T-cell (primary cell): Measurements from ENCODE around the gene ZIM2. TPM values are rescaled to one million over a fixed set of nuclear protein-coding genes. Genes with fewer than 3 reads are reported as not detected.

Source experiments
- ATAC-seq, 4 experiments: fragments of 200-7000 bp in 3 of 4; fragments of 150-1000 bp in 1 of 4; cut with Tn5 transposase; replicated peaks in 1 of 4; 1 replicate in 3 of 4; 2 replicates in 1 of 4; pipeline ENCODE4 v1.10.0; 2021; ENCODE audit warnings: moderate library complexity in 3 of 4, mild to moderate bottlenecking in 2 of 4, moderate number of reproducible peaks in 1 of 4
- CTCF ChIA-PET, 2 donors: fragments of 300-600 bp; sonication (Branson Sonifier 250); formaldehyde crosslinking; loops; one replicate each; lab custom pipeline; 2022; ENCODE audit warnings: antibody characterized with exemption in 2 of 2; lab: Charles Lee
- POLR2A ChIA-PET, 2 donors: fragments of 300-600 bp; sonication (Branson Sonifier 250); formaldehyde crosslinking; loops; one replicate each; lab custom pipeline; 2022; ENCODE audit warnings: antibody characterized with exemption in 2 of 2; lab: Charles Lee
- DNase-seq, 35 experiments: peaks; one replicate each; pipeline versions ENCODE4 v3.0.0 to v3.0.0-alpha.2; 2013 to 2023
- H3K27ac ChIP-seq: one replicate; pipeline ENCODE4 v1.5.1; 2013; ENCODE audit warnings: low read length
- H3K27me3 ChIP-seq, 2 experiments: replicated peaks in 1 of 2; 1 replicate in 1 of 2; 2 replicates in 1 of 2; pipeline versions ENCODE4 v1.6.1 to v1.7.0; 2013; ENCODE audit warnings: low read length in 1 of 2, mixed read lengths in 1 of 2; ENCODE audit not compliant: control insufficient read depth in 2 of 2, insufficient read depth in 2 of 2; ENCODE audit errors: extremely low read depth in 1 of 2
- H3K36me3 ChIP-seq, 2 donors: 1 replicate in 1 of 2; 2 replicates in 1 of 2; pipeline versions ENCODE4 v1.6.1 to v1.7.0; 2013; ENCODE audit warnings: low read length in 1 of 2; ENCODE audit not compliant: control insufficient read depth in 2 of 2, insufficient read depth in 1 of 2; ENCODE audit errors: extremely low read depth in 1 of 2
- H3K4me1 ChIP-seq, 2 experiments: 1 replicate in 1 of 2; 2 replicates in 1 of 2; pipeline versions ENCODE4 v1.6.1 to v1.7.0; 2013; ENCODE audit warnings: low read length in 2 of 2, mixed read lengths in 1 of 2; ENCODE audit not compliant: insufficient read depth in 2 of 2, control insufficient read depth in 1 of 2; ENCODE audit errors: extremely low read depth in 1 of 2
- H3K4me3 ChIP-seq, 2 donors: 1 replicate in 1 of 2; 2 replicates in 1 of 2; pipeline versions ENCODE4 v1.5.1 to v1.7.0; 2013; ENCODE audit warnings: mild to moderate bottlenecking in 2 of 2, low read length in 1 of 2, moderate library complexity in 1 of 2; ENCODE audit not compliant: control insufficient read depth in 1 of 2; ENCODE audit errors: extremely low read depth in 1 of 2
- H3K9me3 ChIP-seq: 2 replicates; pipeline ENCODE4 v1.7.0; 2013
- H3K27ac Mint-ChIP-seq, 2 donors: one replicate each; pipeline ENCODE4 v1.8.0; 2020 to 2021; ENCODE audit warnings: mild to moderate bottlenecking in 2 of 2, mixed read lengths in 2 of 2
- H3K27me3 Mint-ChIP-seq, 2 donors: one replicate each; pipeline ENCODE4 v1.8.0; 2021 to 2022; ENCODE audit warnings: mixed read lengths in 2 of 2
- H3K36me3 Mint-ChIP-seq: one replicate; pipeline ENCODE4 v1.8.0; 2021; ENCODE audit warnings: mixed read lengths
- H3K4me1 Mint-ChIP-seq, 3 donors: one replicate each; pipeline ENCODE4 v1.8.0; 2020 to 2022; ENCODE audit warnings: mixed read lengths in 3 of 3, mild to moderate bottlenecking in 1 of 3
- H3K4me3 Mint-ChIP-seq, 3 donors: one replicate each; pipeline ENCODE4 v1.8.0; 2020 to 2022; ENCODE audit warnings: mild to moderate bottlenecking in 3 of 3, mixed read lengths in 3 of 3, moderate library complexity in 3 of 3
- H3K9me3 Mint-ChIP-seq, 3 donors: one replicate each; pipeline ENCODE4 v1.8.0; 2020 to 2022; ENCODE audit warnings: mixed read lengths in 3 of 3
- whole genome bisulfite sequencing: methylation state at CpG from one replicate; pipeline ENCODE4 v1.1.5; 2013; ENCODE audit warnings: missing lambda C conversion rate; ENCODE audit not compliant: insufficient coverage; 5-methylcytosine and 5-hydroxymethylcytosine counted together
- total RNA-seq, 35 experiments: library from RNA in 6 of 35; stranded (reverse) in 6 of 35; fragments of 120-200 nt in 1 of 35; gene quantifications; one replicate each; pipeline versions ENCODE4 v1.2.1 to v1.2.4 and lab custom pipeline; 2013 to 2026

The ZIM2 gene
- total RNA-seq, 5 donors from 2014 or later (not counting 1 experiment from before 2014, with no cell fraction given) = not detected

- Histone ChIP-seq H3K9me3 (no peaks in the 10 kb centered on the region), H3K4me3 (no peak overlapping the region), H3K27me3 (no peaks in the 10 kb centered on the region), H3K4me1 (no peaks in the 10 kb centered on the region), H3K36me3 (no peaks in the 10 kb centered on the region), H3K27ac (no peak overlapping the region)
- H3K27me3 Mint-ChIP-seq = no peaks in the 10 kb centered on the region
- no peaks in the 10 kb centered on the region for H3K4me1 Mint-ChIP-seq
- DNase-seq (no peak), ATAC-seq (no peak)
- no peak overlapping the region for H3K27ac Mint-ChIP-seq
- no peak overlapping the region for H3K4me3 Mint-ChIP-seq
- WGBS = 75% methylated on average over 2 of the region's 6 CpGs
- ChIA-PET POLR2A (no interaction called here), CTCF (no interaction called here)
- no peaks in the 10 kb centered on the region for H3K36me3 Mint-ChIP-seq
- H3K9me3 Mint-ChIP-seq = peaks cover 24 to 45% (median 35%) of the 10 kb centered on the region in 3 donors
Observed at GRCh38 chr19:56829596-56829995, 10.9 kb downstream of the ZIM2 start.

- DNase-seq = no peak
- H3K36me3 ChIP-seq = no peaks in the 10 kb centered on the region
- H3K27me3 ChIP-seq = no peaks in the 10 kb centered on the region
- H3K4me3 Mint-ChIP-seq = no peak overlapping the region
- WGBS = no CpG with 5 or more reads among the region's 2 CpGs
- no peaks in the 10 kb centered on the region for H3K9me3 ChIP-seq
- ChIA-PET POLR2A (no interaction called here), CTCF (no interaction called here)
- no peaks in the 10 kb centered on the region for H3K4me1 Mint-ChIP-seq
- no peak overlapping the region for H3K4me3 ChIP-seq
- H3K27ac Mint-ChIP-seq = no peak overlapping the region
- H3K27me3 Mint-ChIP-seq = no peaks in the 10 kb centered on the region
- H3K4me1 ChIP-seq = no peaks in the 10 kb centered on the region
- ATAC-seq = no peak
- H3K27ac ChIP-seq = no peak overlapping the region
- peaks cover 15 to 49% (median 38%) of the 10 kb centered on the region in 3 donors for H3K9me3 Mint-ChIP-seq
- H3K36me3 Mint-ChIP-seq = no peaks in the 10 kb centered on the region
Observed at GRCh38 chr19:56827708-56828107, 12.8 kb downstream of the ZIM2 start.

- Histone ChIP-seq H3K27ac (no peak overlapping the region), H3K9me3 (no peaks in the 10 kb centered on the region), H3K36me3 (no peaks in the 10 kb centered on the region), H3K27me3 (no peaks in the 10 kb centered on the region), H3K4me3 (no peak overlapping the region), H3K4me1 (no peaks in the 10 kb centered on the region)
- Mint-ChIP-seq H3K36me3 (no peaks in the 10 kb centered on the region), H3K27me3 (no peaks in the 10 kb centered on the region), H3K27ac (no peak overlapping the region), H3K9me3 (peaks cover 22 to 59% (median 38%) of the 10 kb centered on the region in 3 donors), H3K4me1 (no peaks in the 10 kb centered on the region), H3K4me3 (no peak overlapping the region)
- DNase-seq (no peak), ATAC-seq (no peak)
- WGBS = 74% methylated on average over 5 of the region's 6 CpGs
- ChIA-PET CTCF (no interaction called here), POLR2A (no interaction called here)
Observed at GRCh38 chr19:56823956-56824355, 16.6 kb downstream of the ZIM2 start.

GRCh38 chr19:56823417-56823816 lies 17.1 kb downstream of the ZIM2 start:
- Histone ChIP-seq H3K36me3 (no peaks in the 10 kb centered on the region), H3K9me3 (no peaks in the 10 kb centered on the region), H3K27me3 (no peaks in the 10 kb centered on the region), H3K4me1 (no peaks in the 10 kb centered on the region), H3K4me3 (no peak overlapping the region), H3K27ac (no peak overlapping the region)
- Mint-ChIP-seq H3K27me3 (no peaks in the 10 kb centered on the region), H3K27ac (no peak overlapping the region), H3K36me3 (no peaks in the 10 kb centered on the region), H3K4me3 (no peak overlapping the region), H3K9me3 (peaks cover 27 to 62% (median 41%) of the 10 kb centered on the region in 3 donors), H3K4me1 (no peaks in the 10 kb centered on the region)
- ChIA-PET POLR2A (no interaction called here), CTCF (no interaction called here)
- ATAC-seq = no peak
- DNase-seq = no peak
- 90% methylated on average over 6 of the region's 12 CpGs for WGBS

- H3K4me3 Mint-ChIP-seq = no peak overlapping the region
- H3K4me3 ChIP-seq = no peak overlapping the region
- H3K27me3 Mint-ChIP-seq = no peaks in the 10 kb centered on the region
- POLR2A ChIA-PET = no interaction called here
- H3K27ac ChIP-seq = no peak overlapping the region
- H3K27ac Mint-ChIP-seq = no peak overlapping the region
- H3K36me3 ChIP-seq = no peaks in the 10 kb centered on the region
- 91% methylated on average over 5 of the region's 5 CpGs for WGBS
- no peaks in the 10 kb centered on the region for H3K36me3 Mint-ChIP-seq
- no peaks in the 10 kb centered on the region for H3K4me1 Mint-ChIP-seq
- H3K27me3 ChIP-seq = no peaks in the 10 kb centered on the region
- H3K4me1 ChIP-seq = no peaks in the 10 kb centered on the region
- no peaks in the 10 kb centered on the region for H3K9me3 ChIP-seq
- DNase-seq = no peak
- H3K9me3 Mint-ChIP-seq = peaks cover 33 to 63% (median 42%) of the 10 kb centered on the region in 3 donors
- no peak for ATAC-seq
- CTCF ChIA-PET = no interaction called here
Observed at GRCh38 chr19:56822755-56823154, 17.8 kb downstream of the ZIM2 start.

- WGBS = 71% methylated on average over 4 of the region's 6 CpGs
- Mint-ChIP-seq H3K27ac (no peak overlapping the region), H3K9me3 (peaks cover 40 to 66% (median 44%) of the 10 kb centered on the region in 3 donors), H3K27me3 (no peaks in the 10 kb centered on the region), H3K4me3 (no peak overlapping the region), H3K4me1 (no peaks in the 10 kb centered on the region), H3K36me3 (no peaks in the 10 kb centered on the region)
- Histone ChIP-seq H3K4me3 (no peak overlapping the region), H3K27me3 (no peaks in the 10 kb centered on the region), H3K36me3 (no peaks in the 10 kb centered on the region), H3K27ac (no peak overlapping the region), H3K4me1 (no peaks in the 10 kb centered on the region), H3K9me3 (no peaks in the 10 kb centered on the region)
- DNase-seq = no peak
- ATAC-seq = no peak
- ChIA-PET POLR2A (no interaction called here), CTCF (no interaction called here)
Observed at GRCh38 chr19:56821675-56822074, 18.9 kb downstream of the ZIM2 start.

- no peaks in the 10 kb centered on the region for H3K9me3 ChIP-seq
- DNase-seq = no peak
- no peaks in the 10 kb centered on the region for H3K36me3 ChIP-seq
- ATAC-seq = no peak
- no peaks in the 10 kb centered on the region for H3K27me3 Mint-ChIP-seq
- H3K27ac Mint-ChIP-seq = no peak overlapping the region
- ChIA-PET POLR2A (no interaction called here), CTCF (no interaction called here)
- no peaks in the 10 kb centered on the region for H3K36me3 Mint-ChIP-seq
- H3K27me3 ChIP-seq = no peaks in the 10 kb centered on the region
- peaks cover 38 to 70% (median 44%) of the 10 kb centered on the region in 3 donors for H3K9me3 Mint-ChIP-seq
- H3K4me3 ChIP-seq = no peak overlapping the region
- no peak overlapping the region for H3K4me3 Mint-ChIP-seq
- no peaks in the 10 kb centered on the region for H3K4me1 ChIP-seq
- no peak overlapping the region for H3K27ac ChIP-seq
- whole genome bisulfite sequencing = 38% methylated on average over 2 of the region's 5 CpGs
- H3K4me1 Mint-ChIP-seq = no peaks in the 10 kb centered on the region
Observed at GRCh38 chr19:56821209-56821608, 19.3 kb downstream of the ZIM2 start.
